Transverse colon (tissue), 4 donors: ENCODE measurements around the gene CHIT1. TPM values are rescaled to one million over a fixed set of nuclear protein-coding genes. Genes with fewer than 3 reads are reported as not detected.

Experiments used
- DNase-seq: peaks from one replicate; pipeline ENCODE4 v3.0.0-alpha.2; 2019
- H3K27ac ChIP-seq, 4 donors: fragments of 200-600 bp; sonication (generic); 2 replicates each; pipeline ENCODE4 v1.5.1; 2016 to 2018; ENCODE audit warnings: inconsistent platforms in 4 of 4
- H3K27me3 ChIP-seq: fragments of 200-600 bp; sonication (generic); 2 replicates; pipeline ENCODE4 v1.5.1; 2017; ENCODE audit warnings: inconsistent platforms
- H3K36me3 ChIP-seq, 4 donors: fragments of 200-600 bp; sonication (generic); 2 replicates each; pipeline ENCODE4 v1.5.1; 2017 to 2019; ENCODE audit warnings: inconsistent platforms in 4 of 4
- H3K4me1 ChIP-seq, 4 donors: fragments of 200-600 bp; sonication (generic); 2 replicates each; pipeline ENCODE4 v1.5.1; 2017 to 2020; ENCODE audit warnings: inconsistent platforms in 4 of 4
- H3K4me3 ChIP-seq, 4 donors: fragments of 200-600 bp; sonication (generic); 1 replicate in 1 of 4; 2 replicates in 3 of 4; pipeline versions ENCODE4 v1.5.1 to v1.6.1; 2017 to 2019; ENCODE audit warnings: inconsistent platforms in 4 of 4
- H3K9me3 ChIP-seq, 2 donors: fragments of 200-600 bp; sonication (generic); 2 replicates each; pipeline ENCODE4 v1.5.1; 2017 to 2019; ENCODE audit warnings: inconsistent platforms in 2 of 2
- EP300 ChIP-seq: sonication (generic); formaldehyde crosslinking; IDR thresholded peaks from one replicate; pipeline ENCODE4 v1.6.1; 2017; ENCODE audit warnings: antibody characterized with exemption, low read depth
- POLR2A ChIP-seq: fragments of 450-650 bp; IDR thresholded peaks from one replicate; pipeline ENCODE4 v1.6.1; 2016; ENCODE audit warnings: antibody characterized with exemption, mild to moderate bottlenecking, moderate library complexity
- POLR2AphosphoS5 ChIP-seq, 3 donors: sonication (generic); formaldehyde crosslinking; IDR thresholded peaks; one replicate each; pipeline ENCODE4 v1.6.1; 2016; ENCODE audit warnings: antibody characterized with exemption in 3 of 3
- WGBS, 2 donors: methylation state at CpG; one replicate each; pipeline ENCODE4 v1.1.5; 2018; ENCODE audit warnings: low coverage in 1 of 2; 5-methylcytosine and 5-hydroxymethylcytosine counted together
- in situ Hi-C, 4 donors: fragments of 200-750 bp; cut with MboI; loops; one replicate each; pipeline versions ENCODE4 v1.15.0 to v1.15.1; 2017; ENCODE audit warnings: low sequenced_read_pairs in 3 of 4, low pct_ligation_motif_present in 1 of 4, low pct_unique_long_range_greater_than_20kb in 1 of 4
- intact Hi-C: fragments of 100-400 bp; cut with DNase I; formaldehyde crosslinking; loops from one replicate; pipeline ENCODE4 v1.15.1; 2023; ENCODE audit warnings: low total_unique reads
- total RNA-seq, 4 donors: library from RNA; depleted of rRNA; stranded (reverse); fragments of >200 nt; gene quantifications; one replicate each; pipeline ENCODE4 v1.1.0, GENCODE V29; 2016
- TF ChIP-seq, protein P1 (sequence below), 5 experiments: fragments of 200-600 bp in 3 of 5; fragments of 450-650 bp in 2 of 5; sonication (generic) in 3 of 5; IDR thresholded peaks; 1 replicate in 2 of 5; 2 replicates in 3 of 5; pipeline ENCODE4 v1.5.1; 2016 to 2017; ENCODE audit warnings: antibody characterized with exemption in 5 of 5, inconsistent platforms in 3 of 5, mild to moderate bottlenecking in 2 of 5, moderate library complexity in 1 of 5

Gene CHIT1
- total RNA-seq, 4 donors from 2014 or later, result 0.79 TPM; not detected in 3

DNA sequence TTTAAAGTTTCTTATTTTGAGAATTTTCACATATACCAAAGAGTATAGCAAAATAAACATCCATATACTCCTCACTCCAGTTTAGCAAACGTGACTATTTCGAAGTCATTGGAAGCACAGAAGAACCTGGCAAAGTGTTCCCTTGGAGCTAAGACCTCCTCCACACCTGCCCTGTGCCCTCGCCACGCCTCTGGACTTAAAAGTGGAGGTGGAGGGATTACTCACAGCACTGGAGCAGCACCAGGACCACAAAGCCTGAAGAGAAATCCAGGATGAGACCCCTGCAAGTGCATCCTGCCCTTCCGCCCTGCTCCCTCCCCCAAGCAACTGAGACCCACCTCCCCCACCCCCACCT lies 43.4 kb downstream of the CHIT1 start:
- no peak for DNase-seq
- Histone ChIP-seq H3K36me3 (no peaks in the 10 kb centered on the region), H3K4me1 (peaks cover 0 to 10% (median 0%) of the 10 kb centered on the region in 4 donors), H3K4me3 (no peak overlapping the region), H3K27me3 (no peaks in the 10 kb centered on the region), H3K9me3 (no peaks in the 10 kb centered on the region), H3K27ac (no peak overlapping the region)
- TF ChIP-seq EP300 (no peak), POLR2AphosphoS5 (IDR thresholded peaks at IDR 0.05) (no peak), POLR2A (no peak)
- TF ChIP-seq, protein P1, sequence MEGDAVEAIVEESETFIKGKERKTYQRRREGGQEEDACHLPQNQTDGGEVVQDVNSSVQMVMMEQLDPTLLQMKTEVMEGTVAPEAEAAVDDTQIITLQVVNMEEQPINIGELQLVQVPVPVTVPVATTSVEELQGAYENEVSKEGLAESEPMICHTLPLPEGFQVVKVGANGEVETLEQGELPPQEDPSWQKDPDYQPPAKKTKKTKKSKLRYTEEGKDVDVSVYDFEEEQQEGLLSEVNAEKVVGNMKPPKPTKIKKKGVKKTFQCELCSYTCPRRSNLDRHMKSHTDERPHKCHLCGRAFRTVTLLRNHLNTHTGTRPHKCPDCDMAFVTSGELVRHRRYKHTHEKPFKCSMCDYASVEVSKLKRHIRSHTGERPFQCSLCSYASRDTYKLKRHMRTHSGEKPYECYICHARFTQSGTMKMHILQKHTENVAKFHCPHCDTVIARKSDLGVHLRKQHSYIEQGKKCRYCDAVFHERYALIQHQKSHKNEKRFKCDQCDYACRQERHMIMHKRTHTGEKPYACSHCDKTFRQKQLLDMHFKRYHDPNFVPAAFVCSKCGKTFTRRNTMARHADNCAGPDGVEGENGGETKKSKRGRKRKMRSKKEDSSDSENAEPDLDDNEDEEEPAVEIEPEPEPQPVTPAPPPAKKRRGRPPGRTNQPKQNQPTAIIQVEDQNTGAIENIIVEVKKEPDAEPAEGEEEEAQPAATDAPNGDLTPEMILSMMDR (IDR thresholded peaks at IDR 0.05), result no peak
- intact Hi-C loops, result no loop called here
- WGBS, 2 donors, result 69% methylated on average over 5 of the region's 5 CpGs; no CpG with 5 or more reads in 1 of the 2 donors
- in situ Hi-C loops, result no loop called here

DNA sequence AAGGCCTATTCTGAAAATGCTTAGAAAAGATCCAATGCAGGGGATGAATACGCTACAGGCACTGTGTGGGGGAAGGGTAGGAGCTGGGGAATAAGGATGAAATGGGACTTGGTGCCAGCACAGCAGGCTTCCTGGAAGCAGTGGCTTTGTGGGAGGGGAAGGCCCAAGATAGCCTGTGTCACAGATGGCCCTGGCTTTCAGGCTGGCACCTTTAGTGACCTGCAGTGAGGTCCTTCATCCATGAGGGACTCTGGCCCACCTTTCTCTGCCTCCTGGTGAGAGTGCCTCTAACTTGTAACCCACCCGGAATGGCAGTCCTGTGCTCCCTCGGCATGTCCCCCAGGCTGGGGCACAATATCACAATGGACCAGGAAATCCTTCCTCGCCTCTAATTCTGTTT lies 43.9 kb downstream of the CHIT1 start:
- no peak overlapping the region for H3K27ac ChIP-seq
- in situ Hi-C loops (no loop called here), intact Hi-C loops (no loop called here)
- H3K36me3 ChIP-seq, result no peaks in the 10 kb centered on the region
- H3K27me3 ChIP-seq, result no peaks in the 10 kb centered on the region
- no peaks in the 10 kb centered on the region for H3K9me3 ChIP-seq
- no peak for DNase-seq
- H3K4me1 ChIP-seq, result peaks cover 0 to 10% (median 0%) of the 10 kb centered on the region in 4 donors
- 94% methylated on average over 4 of the region's 4 CpGs; no CpG with 5 or more reads in 1 of the 2 donors for WGBS, 2 donors
- no peak overlapping the region for H3K4me3 ChIP-seq
- TF ChIP-seq, protein P1 (IDR thresholded peaks at IDR 0.05), result no peak
- TF ChIP-seq POLR2A (no peak), EP300 (no peak), POLR2AphosphoS5 (IDR thresholded peaks at IDR 0.05) (no peak)

DNA sequence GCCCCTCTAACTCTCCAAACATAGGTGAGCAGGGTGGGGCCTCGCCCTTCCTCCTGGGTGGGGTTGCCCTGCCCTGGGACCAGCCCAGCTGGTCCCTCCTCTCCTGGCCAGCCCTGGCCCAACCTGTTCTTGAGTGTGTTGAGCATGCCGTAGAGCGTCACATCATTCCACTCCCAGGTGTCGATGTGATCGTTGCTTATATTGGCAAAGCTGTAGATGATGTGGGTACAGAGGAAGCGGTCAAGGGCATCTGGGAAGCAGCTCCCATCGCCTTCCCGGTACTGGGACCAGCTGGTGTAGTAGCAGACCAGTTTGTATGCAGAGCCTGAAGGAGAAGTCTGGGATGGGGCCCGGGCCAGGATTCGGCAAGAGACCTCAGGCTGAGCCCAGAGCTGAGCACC lies 44.4 kb downstream of the CHIT1 start:
- intact Hi-C loops, result no loop called here

DNA sequence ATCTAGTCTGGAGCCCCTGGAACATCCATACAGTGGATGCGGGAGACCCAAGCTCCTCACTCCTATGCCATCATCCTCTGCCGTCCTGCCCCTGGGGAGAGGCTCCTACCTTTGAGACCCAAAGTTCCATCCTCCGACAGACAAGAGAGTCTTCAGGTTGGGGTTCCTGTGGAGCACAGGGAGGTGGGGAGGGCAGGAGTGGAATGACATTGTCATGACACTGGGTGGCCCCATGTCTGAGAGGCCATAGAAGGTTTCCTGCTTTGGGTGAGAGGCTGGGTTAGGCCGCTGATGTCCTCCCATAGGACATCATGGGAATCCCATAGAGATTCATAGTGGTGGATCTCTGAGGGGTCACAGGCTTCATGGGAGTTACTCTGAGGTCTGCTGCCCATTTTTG lies 45.0 kb downstream of the CHIT1 start:
- no peak overlapping the region for H3K27ac ChIP-seq
- H3K4me1 ChIP-seq, result peaks cover 0 to 10% (median 0%) of the 10 kb centered on the region in 4 donors
- no peak for DNase-seq
- intact Hi-C loops (no loop called here), in situ Hi-C loops (no loop called here)
- no peaks in the 10 kb centered on the region for H3K27me3 ChIP-seq
- TF ChIP-seq, protein P1 (IDR thresholded peaks at IDR 0.05), result no peak
- TF ChIP-seq EP300 (no peak), POLR2AphosphoS5 (IDR thresholded peaks at IDR 0.05) (no peak), POLR2A (no peak)
- no peaks in the 10 kb centered on the region for H3K9me3 ChIP-seq
- 69% methylated on average over 4 of the region's 4 CpGs; no CpG with 5 or more reads in 1 of the 2 donors for WGBS, 2 donors
- no peaks in the 10 kb centered on the region for H3K36me3 ChIP-seq
- H3K4me3 ChIP-seq, result no peak overlapping the region

More for the DNA sequence above, 44.4 kb downstream of the CHIT1 start:
- no peak overlapping the region for H3K4me3 ChIP-seq
- in situ Hi-C loops, result no loop called here
- H3K27me3 ChIP-seq, result no peaks in the 10 kb centered on the region
- H3K27ac ChIP-seq, result no peak overlapping the region
- TF ChIP-seq POLR2A, result no peak
- no peak for TF ChIP-seq EP300
- no peaks in the 10 kb centered on the region for H3K9me3 ChIP-seq
- no peaks in the 10 kb centered on the region for H3K36me3 ChIP-seq
- peak; percentile 3 for DNase-seq
- peaks cover 0 to 10% (median 0%) of the 10 kb centered on the region in 4 donors for H3K4me1 ChIP-seq
- 89 to 100% methylated on average over 1 to 10 of the region's 10 CpGs for WGBS, 2 donors

DNA sequence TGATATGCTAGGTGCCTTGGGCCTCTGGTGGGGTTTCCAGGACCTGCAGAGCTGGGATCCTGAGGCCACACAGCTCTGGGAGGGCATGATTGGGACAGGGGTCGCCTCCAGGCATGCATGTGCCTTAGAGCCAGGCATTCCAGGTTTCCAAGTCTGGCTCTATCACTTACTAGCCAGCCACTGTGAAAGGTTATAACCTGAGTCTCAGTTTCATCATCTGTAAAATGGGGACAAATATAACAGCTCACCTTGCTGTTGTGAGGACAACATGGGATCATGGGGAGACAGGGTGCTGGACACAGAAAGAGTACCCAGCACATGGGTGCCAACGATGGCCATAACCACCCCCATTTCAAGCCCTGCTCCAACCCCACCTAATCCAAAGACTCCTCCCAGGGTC lies 45.6 kb downstream of the CHIT1 start:
- Histone ChIP-seq H3K27ac (no peak overlapping the region), H3K9me3 (no peaks in the 10 kb centered on the region), H3K36me3 (no peaks in the 10 kb centered on the region), H3K27me3 (no peaks in the 10 kb centered on the region), H3K4me1 (peaks cover 0 to 10% (median 0%) of the 10 kb centered on the region in 4 donors), H3K4me3 (no peak overlapping the region)
- TF ChIP-seq POLR2AphosphoS5 (IDR thresholded peaks at IDR 0.05) (no peak), POLR2A (no peak), EP300 (no peak)
- TF ChIP-seq, protein P1 (IDR thresholded peaks at IDR 0.05), result no peak
- in situ Hi-C loops, result no loop called here
- DNase-seq, result no peak
- 90% methylated on average over 2 of the region's 2 CpGs; no CpG with 5 or more reads in 1 of the 2 donors for WGBS, 2 donors
- intact Hi-C loops, result no loop called here
